ENCODE measurements around the gene LUC7L2.

GRCh38 chr7:139394540-139394939, 34.8 kb downstream of the LUC7L2 start:
- no peak for TF ChIP-seq POLR2A (IDR thresholded peaks at IDR 0.05; ENCODE audit: low read depth, low read length)
- no peak for TF ChIP-seq TAF1 (IDR thresholded peaks at IDR 0.05; ENCODE audit: borderline replicate concordance, low read depth, low read length)
